NT2/D1 (cell line): ENCODE measurements around the gene TDRD7.

Experiments
- YY1 ChIP-seq: IDR thresholded peaks from 2 replicates; pipeline ENCODE4 v1.6.1; 2011; ENCODE audit not compliant: insufficient read length, insufficient read depth
- ZNF274 ChIP-seq: IDR thresholded peaks from 2 replicates; pipeline ENCODE4 v1.6.1; 2011; ENCODE audit warnings: mild to moderate bottlenecking, low read depth, low read length

- TF ChIP-seq ZNF274 (no peak), YY1 (no peak)
Observed at GRCh38 chr9:97431044-97431441, 19.1 kb downstream of the TDRD7 start.
